Measurements from ENCODE around the gene DCPS. TPM values are rescaled to one million over a fixed set of nuclear protein-coding genes. Genes with fewer than 3 reads are reported as not detected.
A peak's percentile ranks its signal among the peaks of the same experiment; 100 is the strongest.
"Not testable (repeated sequence)": the region's sequence is repeated elsewhere in the genome, so short reads cannot be mapped to it uniquely, and the experiment has no call there.

Gene DCPS, protein sequence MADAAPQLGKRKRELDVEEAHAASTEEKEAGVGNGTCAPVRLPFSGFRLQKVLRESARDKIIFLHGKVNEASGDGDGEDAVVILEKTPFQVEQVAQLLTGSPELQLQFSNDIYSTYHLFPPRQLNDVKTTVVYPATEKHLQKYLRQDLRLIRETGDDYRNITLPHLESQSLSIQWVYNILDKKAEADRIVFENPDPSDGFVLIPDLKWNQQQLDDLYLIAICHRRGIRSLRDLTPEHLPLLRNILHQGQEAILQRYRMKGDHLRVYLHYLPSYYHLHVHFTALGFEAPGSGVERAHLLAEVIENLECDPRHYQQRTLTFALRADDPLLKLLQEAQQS
- total RNA-seq (ENCODE audit: insufficient read depth, low replicate concordance) = 7.7 TPM

DNA sequence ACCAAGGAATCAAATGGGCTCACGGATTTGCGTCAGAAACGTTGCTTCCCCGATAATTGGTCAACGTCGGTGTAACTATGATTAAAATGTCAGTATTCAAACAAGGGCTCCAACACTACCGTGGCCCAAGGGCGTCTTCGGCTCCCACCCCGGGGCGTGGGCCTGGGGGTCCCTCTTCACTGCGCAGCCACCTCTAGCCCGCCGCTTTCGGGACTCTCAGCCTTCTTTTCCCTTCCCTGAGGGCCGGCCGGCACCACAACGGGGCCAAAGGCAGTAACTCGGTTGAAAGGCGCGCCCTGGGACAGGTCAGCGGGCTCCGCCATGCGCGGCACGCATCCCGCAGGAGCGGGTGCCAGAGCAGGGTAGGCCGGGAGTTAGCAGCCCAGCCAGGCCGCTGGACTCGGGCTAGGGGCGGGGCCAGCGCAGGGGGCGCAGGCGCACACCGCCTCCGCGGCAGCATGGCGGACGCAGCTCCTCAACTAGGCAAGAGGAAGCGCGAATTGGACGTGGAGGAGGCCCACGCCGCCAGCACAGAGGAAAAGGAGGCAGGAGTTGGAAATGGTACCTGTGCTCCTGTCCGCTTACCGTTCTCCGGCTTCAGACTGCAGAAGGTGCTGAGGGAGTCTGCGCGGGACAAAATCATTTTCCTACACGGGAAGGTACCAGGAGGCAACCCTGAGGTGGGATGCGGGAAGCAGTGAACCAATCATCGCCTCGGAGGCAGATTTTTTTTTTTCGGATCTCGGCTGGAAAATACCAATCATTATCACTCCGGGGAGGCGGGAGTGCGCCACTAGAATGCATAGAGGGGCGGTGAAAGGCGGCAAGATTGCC, at the start of gene DCPS:
Gene DCPS, plus strand, starts transcription at position 438 of the 834 bp plus-strand sequence. Its CDS starts 21 bp downstream, at position 459.
- peak; percentile 96 for DNase-seq (ENCODE audit: low spot score)

DNA sequence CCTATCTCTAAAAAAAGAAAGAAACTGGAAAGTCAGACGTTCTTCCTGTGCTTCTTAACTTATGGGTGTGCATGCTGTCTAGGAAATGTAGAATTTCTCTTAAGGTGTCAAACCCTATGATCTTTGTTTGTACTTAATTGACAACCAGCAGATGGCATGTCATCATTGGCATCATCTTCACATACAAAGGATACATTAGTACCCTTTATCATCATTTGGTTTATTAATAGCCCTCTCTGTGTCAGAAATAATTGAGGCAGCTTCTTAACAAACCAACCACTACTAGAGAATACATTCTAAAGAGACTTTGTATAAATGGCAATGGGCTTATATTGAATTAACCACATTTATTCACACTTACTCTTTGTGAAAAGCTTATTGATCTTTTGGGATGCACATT, 49.0 kb upstream of the DCPS start:
- no peak for DNase-seq (ENCODE audit: low spot score)

DNA sequence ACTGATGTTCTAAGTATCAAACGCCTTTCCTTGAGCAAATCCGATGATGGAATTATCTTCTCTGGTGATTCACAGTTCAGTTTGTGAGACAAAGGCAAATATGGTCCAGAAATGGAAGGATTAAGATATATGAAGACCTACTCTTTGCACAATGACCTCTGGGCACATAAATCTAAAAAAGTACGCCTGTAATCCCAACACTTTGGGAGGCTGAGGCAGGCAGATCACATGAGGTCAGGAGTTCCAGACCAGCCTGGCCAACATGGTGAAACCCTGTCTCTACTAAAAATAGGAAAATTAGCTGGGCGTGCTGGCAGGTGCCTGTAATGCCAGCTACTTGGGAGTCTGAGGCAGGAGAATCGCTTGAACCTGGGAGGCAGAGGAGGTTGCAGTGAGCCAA, 48.4 kb upstream of the DCPS start:
- DNase-seq (ENCODE audit: low spot score) = not testable (repeated sequence)

DNA sequence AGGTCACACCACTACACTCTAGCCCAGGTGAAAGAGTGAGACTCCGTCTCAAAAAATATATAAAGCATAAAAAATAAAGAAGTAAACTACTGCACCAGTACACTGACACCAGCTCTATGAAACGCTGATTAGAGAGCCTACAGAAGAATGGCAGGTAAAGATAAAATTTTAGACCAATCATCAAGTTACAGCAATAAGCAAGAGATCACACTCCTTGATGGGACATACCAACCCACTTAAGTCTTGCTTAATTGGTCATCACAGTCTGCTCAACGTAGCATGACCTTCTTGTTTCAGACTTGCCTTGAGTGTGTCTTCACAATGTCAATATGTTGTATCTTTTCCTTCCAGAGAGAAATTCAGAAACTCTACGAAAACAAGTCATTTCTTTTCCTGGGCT, 47.6 kb upstream of the DCPS start:
- DNase-seq (ENCODE audit: low spot score) = no peak

DNA sequence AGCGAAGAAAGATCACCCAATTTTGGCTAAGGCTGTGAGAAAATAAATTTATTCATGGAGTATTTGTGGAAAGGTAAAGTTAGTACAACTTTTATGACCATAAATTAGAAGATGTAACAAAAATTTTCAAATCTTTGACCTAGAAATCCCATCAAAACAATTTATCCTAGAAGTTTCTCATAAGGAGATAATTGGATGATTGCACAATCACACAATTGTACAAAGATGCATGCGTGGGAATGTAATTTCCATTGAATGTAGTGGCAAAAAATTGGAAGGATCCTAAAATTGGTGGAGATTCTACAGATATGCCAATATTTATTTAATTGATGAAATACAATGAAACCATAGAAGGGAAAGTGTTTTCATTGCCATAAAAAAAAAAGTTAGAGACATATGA, 46.7 kb upstream of the DCPS start:
- DNase-seq (ENCODE audit: low spot score) = no peak

DNA sequence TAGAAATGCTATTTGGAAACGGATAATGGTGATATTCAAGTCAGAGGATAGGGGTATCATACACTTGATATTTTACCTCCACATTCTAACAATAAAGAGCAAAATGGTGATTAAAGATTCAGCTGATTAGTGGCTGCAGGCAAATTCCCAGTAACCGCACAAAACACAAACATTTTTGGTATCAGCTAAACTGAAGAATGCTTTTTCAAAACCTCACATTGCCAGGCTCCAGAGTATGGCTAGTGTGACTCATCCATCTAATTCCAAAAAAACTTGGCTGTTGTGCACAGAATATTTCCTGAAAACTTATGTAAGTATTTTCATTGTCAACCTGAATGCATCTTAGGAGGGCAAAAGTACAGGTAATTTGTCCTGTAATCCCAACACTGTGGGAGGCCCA, 46.1 kb upstream of the DCPS start:
- no peak for DNase-seq (ENCODE audit: low spot score)

DNA sequence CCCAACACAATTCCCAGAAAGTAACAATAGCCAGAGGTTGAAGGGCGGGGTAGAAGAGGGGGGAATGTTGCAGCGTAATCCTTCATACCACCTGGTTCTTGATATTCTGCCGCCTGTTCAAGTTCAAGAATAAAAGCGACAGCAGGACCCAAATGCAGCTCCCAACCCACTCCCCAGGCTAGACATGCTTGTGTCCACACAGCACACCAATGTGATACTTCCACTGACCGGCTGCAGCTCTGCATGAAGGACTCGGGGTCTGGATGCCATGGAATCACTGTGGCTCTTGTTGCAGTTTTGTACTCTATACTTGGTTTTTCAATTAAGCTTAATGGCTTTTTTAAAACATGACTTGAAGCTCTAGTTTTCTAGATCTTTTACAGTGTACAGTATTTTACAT, 41.6 kb upstream of the DCPS start:
- no peak for DNase-seq (ENCODE audit: low spot score)

DNA sequence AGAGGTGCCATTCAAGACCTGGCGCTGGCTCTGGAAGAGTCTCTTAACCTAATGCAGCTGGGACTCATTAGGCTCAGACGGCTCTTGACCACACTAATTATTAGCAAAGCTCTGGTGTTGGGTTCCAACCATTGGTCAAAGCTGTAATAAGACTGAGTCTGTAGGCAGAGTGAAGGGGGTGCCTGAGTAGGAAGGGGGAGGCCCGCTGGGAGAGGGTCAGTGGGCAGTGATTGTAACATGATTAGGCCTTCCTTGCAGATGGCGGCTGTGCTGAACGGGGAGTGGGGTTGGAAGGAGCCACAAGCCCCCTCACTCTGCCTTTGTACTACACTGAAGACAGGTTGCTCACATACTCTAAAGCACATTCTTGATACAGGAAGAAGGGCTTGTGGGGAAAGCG, 40.4 kb upstream of the DCPS start:
- DNase-seq (ENCODE audit: low spot score) = no peak

DNA sequence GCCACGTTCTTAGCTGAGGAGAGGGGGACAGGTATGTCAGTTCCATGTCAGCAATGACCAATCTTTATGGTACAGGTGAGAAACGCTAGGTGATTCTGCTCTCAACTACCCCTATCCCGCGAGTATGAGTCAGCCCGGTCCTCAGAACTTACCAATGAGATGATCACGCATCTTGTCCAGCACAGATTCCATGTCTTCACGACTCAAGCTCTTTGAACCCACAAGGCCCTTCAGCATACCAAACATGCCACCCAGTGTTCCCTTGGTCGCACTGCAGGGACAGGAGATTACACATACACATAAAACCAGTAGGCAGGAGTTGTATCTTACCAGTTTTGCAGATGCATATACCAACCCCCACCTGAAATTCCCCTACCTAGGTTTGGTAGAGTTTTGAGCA, 38.0 kb upstream of the DCPS start:
- no peak for DNase-seq (ENCODE audit: low spot score)

DNA sequence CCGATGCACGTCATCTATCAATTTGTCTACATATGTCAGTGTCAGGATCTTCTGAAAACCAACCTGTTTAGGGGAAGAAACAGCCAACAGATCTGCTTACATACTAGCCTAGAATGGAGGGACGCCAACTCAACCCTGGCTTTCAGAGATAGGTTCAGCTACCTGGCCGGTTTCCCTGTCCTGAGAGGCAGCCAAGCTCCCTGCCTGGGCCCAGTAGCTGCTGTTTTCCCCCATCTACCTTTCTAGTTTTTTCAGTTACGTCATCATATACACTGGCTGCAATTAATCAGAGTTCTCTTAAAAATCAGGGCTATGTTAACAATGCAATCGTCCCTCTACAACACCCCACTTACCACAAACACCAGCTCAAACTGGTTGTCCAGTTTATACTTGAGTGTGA, 36.2 kb upstream of the DCPS start:
- no peak for DNase-seq (ENCODE audit: low spot score)

DNA sequence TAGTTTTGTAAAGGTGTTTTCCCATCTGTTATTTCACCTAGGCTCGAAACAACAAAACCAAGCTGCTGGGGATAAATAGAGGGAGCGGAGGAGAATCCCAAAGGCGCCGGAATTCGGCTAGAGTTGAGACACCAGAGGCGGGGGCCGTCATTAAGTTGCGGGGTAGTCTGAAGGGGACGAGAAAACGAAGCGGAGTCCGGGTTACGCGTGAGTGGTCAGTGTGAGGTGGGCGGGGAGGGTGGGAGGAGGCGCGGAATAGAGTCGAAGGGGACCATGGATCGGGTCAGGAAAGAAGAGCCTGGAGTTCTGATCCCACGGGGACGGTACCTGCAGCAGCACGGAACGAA, 35.5 kb upstream of the DCPS start:
- DNase-seq (ENCODE audit: low spot score) = no peak

DNA sequence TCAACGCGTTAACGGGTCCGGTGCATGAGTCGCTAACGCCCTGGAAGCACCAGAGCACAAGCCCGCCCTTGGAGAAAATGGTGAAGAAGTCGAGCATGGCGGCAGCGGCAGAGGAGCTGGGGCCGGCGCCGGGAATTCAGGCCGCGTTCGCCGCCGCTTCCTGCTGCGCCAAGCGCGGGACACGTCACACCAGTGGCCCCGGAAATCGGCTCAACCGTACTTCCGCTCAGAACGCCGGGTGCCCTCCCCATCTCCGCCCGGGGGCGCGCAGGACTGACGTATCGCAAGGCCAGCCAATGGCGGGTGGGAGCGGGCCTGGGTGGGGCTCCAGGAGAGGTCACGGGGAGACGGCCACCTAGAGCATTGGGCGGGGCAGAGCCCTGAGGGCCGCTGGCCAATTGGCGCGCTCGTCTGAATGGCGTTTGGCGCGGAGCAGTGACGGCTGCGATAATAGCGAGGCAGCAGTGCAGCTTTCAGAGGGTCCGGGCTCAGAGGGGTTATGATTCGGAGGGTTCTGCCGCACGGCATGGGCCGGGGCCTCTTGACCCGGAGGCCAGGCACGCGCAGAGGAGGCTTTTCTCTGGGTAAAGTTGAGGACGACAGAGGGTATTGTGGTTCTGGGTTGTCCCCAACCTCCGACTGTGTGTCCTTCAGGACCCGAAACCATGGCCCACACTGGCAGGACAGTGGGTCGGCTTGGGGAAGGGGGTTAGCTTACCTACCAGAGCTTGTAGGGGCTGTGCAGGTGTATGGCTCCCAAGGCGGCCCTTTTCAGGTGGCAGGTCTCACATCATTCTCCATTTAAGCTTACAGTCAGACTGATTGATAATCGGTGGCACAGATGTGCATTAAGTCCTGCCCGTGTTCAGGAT, 34.9 kb upstream of the DCPS start, which contains the start of the genes FOXRED1 and SRPRA:
Gene FOXRED1, plus strand, starts transcription at position 447 of the 872 bp plus-strand sequence. Its CDS starts 53 bp downstream, at position 500.
Gene SRPRA, minus strand, starts transcription at position 188 of the 872 bp plus-strand sequence. Its CDS starts 91 bp downstream, at position 97.
- peak; percentile 99 for DNase-seq (ENCODE audit: low spot score)

DNA sequence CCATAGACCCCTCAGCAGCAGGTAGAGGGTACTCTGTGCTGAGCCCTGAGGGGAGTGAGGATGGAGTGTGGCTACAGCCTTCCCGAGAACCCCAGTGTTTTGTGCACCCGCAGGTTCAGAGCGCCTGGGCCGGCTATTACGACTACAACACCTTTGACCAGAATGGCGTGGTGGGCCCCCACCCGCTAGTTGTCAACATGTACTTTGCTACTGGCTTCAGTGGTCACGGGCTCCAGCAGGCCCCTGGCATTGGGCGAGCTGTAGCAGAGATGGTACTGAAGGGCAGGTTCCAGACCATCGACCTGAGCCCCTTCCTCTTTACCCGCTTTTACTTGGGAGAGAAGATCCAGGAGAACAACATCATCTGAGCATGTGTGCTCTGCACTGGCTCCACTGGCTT, 26.5 kb upstream of the DCPS start:
- no peak for DNase-seq (ENCODE audit: low spot score)

DNA sequence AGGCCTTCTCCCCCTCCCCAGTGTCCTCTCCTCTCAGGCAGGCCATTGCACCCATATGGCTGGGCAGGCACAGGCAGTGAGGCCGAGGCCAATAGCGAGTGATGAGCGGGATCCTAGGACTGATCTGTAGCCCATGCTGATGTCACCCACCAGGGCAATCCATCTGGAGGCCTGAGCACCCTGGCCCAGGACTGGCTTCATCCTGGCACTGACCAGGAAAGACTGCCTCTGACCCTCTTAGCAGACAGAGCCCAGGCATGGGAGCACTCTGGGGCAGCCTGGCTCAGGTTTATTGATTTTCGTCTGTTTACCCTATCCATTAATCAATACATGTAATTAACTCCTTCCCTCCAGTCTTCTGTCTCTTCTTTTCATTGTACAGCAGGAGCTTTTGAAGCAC, 26.1 kb upstream of the DCPS start:
- DNase-seq (ENCODE audit: low spot score) = no peak

DNA sequence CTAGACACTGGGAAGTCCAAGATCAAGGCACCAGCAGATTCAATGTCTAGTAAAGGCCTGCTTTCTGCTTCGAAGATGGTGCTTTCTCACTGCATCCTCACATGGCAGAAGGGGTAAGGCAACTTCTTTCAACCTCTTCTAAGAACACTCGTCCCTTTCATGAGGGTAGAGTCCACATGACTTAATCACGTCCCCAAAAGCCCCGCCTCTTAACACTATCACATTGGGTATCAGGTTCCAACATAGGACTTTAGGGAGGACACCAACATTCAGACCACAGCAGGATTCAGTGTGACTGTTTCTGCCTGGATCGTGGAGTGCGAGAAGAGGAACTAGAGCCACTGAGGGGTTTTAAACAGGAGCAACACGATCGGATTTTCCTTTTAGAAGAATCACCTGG, 24.7 kb upstream of the DCPS start:
- no peak for DNase-seq (ENCODE audit: low spot score)

DNA sequence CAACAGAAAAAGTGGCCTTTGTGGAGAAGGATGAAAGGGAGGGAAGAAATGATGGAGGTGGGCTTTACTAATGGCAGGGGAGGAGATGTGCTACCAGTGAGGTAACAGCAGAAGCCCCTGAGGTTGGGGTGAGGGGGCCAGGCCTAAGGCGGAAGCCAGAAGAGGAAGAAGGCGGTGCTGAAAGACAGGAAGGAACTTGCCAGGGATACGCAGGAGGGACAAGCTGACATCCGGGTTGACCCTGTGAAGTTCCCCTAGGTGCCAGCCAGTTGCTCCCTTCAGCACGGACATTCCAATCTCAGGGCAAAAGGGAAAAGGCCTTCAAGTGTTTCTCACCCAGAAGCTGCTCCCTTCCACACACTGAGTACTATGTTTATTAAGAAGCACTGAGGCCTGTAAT, 23.3 kb upstream of the DCPS start:
- no peak for DNase-seq (ENCODE audit: low spot score)

DNA sequence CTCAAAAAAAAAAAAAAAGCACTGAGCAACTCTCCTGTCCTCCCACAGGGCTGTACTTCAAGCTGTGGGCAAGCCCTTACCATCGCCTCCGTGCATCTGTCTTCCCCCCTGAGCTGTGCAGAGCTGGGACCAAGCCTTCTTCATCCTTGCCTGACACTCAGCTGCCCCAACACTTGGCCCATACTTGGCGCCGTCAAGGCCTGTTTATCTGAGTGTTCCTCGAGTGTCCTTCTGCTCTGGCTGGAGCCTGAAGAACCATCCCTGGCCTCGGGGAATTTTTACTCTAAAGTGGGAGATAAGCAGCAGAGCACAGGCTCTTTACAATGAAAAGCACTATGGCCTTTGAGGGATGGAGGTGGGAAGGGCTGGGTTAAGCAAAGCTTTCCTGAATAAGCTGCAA, 22.6 kb upstream of the DCPS start:
- DNase-seq (ENCODE audit: low spot score) = no peak

DNA sequence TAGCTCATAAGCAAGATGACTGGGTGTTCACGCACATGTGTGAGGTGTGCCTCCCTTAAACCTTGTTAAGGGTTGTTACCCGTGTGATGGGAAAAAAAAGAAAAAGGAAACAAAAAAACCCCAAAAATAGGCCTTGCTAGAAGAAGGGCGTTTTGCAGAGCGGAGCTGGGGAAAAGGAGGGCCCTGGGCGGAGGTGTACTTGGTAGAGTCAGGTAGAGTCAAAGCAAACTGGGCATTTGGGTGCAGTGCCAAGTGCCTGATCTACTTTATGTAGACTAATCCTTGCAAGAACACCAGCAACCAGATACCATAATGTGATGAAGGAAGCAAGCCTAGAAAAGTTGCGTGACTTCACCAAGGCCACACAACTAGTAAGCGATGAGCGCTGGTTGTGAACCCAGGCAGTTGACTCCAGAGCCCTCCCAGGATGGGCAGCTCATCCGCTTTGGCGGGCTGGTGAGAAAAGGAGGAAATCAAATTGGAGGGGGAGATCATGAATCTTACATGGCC, 22.1 kb upstream of the DCPS start:
- no peak for DNase-seq (ENCODE audit: low spot score)

DNA sequence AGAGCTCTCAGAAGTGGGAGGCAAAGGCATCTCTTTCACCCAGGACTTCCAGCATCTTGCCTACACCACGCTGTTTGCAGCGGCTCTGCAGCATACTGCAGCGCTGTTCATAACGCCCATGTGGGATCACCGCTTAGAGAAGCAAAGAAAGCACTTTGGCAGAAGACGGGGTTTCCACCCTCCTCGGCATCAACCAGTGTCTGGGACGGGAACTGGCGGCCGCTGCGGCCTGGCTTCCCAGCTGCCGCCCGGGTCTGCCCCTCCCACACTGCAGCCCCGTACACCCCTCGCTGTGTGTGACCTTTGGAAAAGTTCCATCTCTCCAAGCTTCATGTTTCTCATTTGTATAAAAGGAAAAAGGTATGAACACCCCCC, 21.5 kb upstream of the DCPS start:
- peak; percentile 78 for DNase-seq (ENCODE audit: low spot score)

DNA sequence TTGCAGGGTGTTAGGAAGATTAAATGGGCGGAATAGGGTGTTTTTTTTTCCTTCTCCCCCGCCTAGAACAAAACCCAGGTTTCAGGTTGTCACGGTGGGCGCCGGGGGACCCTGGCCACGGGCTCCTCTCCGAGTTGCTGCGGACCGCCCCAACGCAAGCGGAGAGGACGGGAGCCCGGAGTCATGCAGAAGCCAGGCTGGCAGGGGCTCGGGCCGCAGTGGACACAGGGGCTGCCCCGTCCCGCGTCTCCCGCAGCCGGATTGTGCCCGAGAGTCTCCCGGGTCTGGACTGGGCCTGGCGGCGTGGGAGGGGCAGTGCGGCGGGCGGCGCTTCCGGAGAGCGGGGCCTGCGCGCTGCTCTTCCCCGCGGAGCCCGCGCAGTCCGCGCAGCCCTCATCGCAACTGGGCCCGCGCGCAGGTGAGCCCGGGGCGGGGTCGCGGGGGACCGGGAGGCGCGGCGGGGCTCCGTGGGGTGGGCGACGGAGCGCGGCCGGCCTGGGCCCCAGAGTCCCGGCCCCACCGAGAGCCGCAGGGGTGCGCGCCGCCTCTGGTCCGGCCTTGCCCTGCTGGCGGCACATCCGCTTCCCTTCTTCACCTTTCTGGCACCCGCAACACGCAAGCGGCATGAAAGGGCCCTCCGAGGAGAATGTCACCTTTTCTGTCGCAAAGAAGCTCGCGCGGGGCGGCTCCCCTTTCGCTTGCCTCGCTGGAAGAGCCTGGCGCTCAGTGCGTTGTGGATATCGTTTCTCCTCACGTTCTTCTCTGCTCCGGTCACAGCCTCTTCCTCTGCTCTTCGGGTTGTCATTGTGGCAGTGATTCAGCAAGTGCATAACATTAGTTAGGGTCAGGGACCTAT, 20.9 kb upstream of the DCPS start, which contains the start of gene TIRAP:
Gene TIRAP, plus strand, starts transcription at position 358 of the 856 bp plus-strand sequence. CDS start 7,802 bp downstream, outside the sequence.
- peak; percentile 78 for DNase-seq (ENCODE audit: low spot score)

DNA sequence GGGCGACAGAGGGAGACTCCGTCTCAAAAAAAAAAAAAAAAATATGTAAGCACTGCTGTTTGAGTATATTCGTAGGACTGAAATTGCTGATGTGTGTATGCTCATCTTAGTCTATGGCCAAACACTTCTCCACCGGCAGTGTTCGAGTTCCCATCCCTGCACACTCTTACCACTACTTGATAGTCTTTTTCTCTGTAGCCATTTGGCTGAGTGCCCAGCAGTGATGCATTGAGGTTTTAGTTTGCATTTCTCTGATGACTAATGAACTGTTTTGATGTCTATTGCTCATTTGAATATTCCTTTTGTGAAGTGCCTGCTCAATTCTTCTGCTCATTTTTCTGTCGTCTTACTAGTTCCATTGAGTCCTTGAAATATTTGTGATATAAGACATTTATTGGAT, 19.0 kb upstream of the DCPS start:
- DNase-seq (ENCODE audit: low spot score) = peak; percentile 47

Data from umbilical cord (tissue), 2 donors.